GM23338 (cell line): Measurements from ENCODE around the gene FCHSD2. TPM values are rescaled to one million over a fixed set of nuclear protein-coding genes. Genes with fewer than 3 reads are reported as not detected.

Source experiments
- ATAC-seq: fragments of 200-7000 bp; cut with Tn5 transposase; 3 replicates; pipeline ENCODE4 v1.9.1; 2020
- DNase-seq: peaks from one replicate; pipeline ENCODE4 v3.0.0-alpha.2; 2015; ENCODE audit warnings: low spot score
- H2AFZ ChIP-seq: fragments of 200-600 bp; sonication (generic); 2 replicates; pipeline ENCODE4 v1.8.0; 2016; ENCODE audit warnings: antibody characterized with exemption, mild to moderate bottlenecking, moderate library complexity
- H3F3A ChIP-seq: fragments of 200-600 bp; sonication (generic); replicated peaks from 2 replicates; pipeline ENCODE4 v1.8.0; 2017; ENCODE audit warnings: antibody characterized with exemption, mixed run types, low read depth
- H3K27ac ChIP-seq: fragments of 200-600 bp; sonication (generic); 2 replicates; pipeline ENCODE4 v1.6.1; 2016; ENCODE audit warnings: low read depth
- H3K27me3 ChIP-seq: fragments of 200-600 bp; sonication (generic); 2 replicates; pipeline ENCODE4 v1.8.0; 2016; ENCODE audit warnings: mild to moderate bottlenecking, mixed run types, moderate library complexity; ENCODE audit not compliant: insufficient read depth
- H3K36me3 ChIP-seq: fragments of 200-600 bp; sonication (generic); 2 replicates; pipeline ENCODE4 v1.8.0; 2016; ENCODE audit warnings: mild to moderate bottlenecking; ENCODE audit not compliant: insufficient read depth
- H3K4me1 ChIP-seq: fragments of 200-600 bp; sonication (generic); 2 replicates; pipeline ENCODE4 v1.8.0; 2016; ENCODE audit warnings: mild to moderate bottlenecking, moderate library complexity; ENCODE audit not compliant: insufficient read depth
- H3K4me2 ChIP-seq: fragments of 200-600 bp; sonication (generic); 2 replicates; pipeline ENCODE4 v1.7.1; 2017; ENCODE audit warnings: mixed run types
- H3K4me3 ChIP-seq: fragments of 200-600 bp; sonication (generic); 2 replicates; pipeline ENCODE4 v1.6.1; 2016; ENCODE audit warnings: mixed run types
- H3K79me2 ChIP-seq: fragments of 200-600 bp; sonication (generic); replicated peaks from 2 replicates; pipeline ENCODE4 v1.8.0; 2017; ENCODE audit warnings: mild to moderate bottlenecking; ENCODE audit not compliant: insufficient read depth
- H3K9me2 ChIP-seq: fragments of 200-600 bp; sonication (generic); 2 replicates; pipeline ENCODE4 v1.8.0; 2017; ENCODE audit not compliant: insufficient read depth
- H4K20me1 ChIP-seq: fragments of 200-600 bp; sonication (generic); replicated peaks from 2 replicates; pipeline ENCODE4 v1.8.0; 2017; ENCODE audit warnings: mild to moderate bottlenecking; ENCODE audit not compliant: insufficient read depth
- H3K27ac Mint-ChIP-seq: 2 replicates; pipeline ENCODE4 v1.8.0; 2020; ENCODE audit warnings: inconsistent platforms, mild to moderate bottlenecking, moderate library complexity, mixed read lengths
- H3K27me3 Mint-ChIP-seq: 3 replicates; pipeline ENCODE4 v1.8.0; 2022; ENCODE audit warnings: low read depth, mild to moderate bottlenecking, moderate library complexity, mixed read lengths, inconsistent platforms; ENCODE audit not compliant: insufficient read depth, poor library complexity
- H3K36me3 Mint-ChIP-seq: 3 replicates; pipeline ENCODE4 v1.8.0; 2021; ENCODE audit warnings: low read depth, mild to moderate bottlenecking, inconsistent platforms, moderate library complexity, mixed read lengths
- H3K4me1 Mint-ChIP-seq: 3 replicates; pipeline ENCODE4 v1.8.0; 2020; ENCODE audit warnings: mild to moderate bottlenecking, inconsistent platforms, mixed read lengths
- H3K4me3 Mint-ChIP-seq: 3 replicates; pipeline ENCODE4 v1.8.0; 2021; ENCODE audit warnings: moderate library complexity, mild to moderate bottlenecking, inconsistent platforms, mixed read lengths
- H3K9me3 Mint-ChIP-seq: 3 replicates; pipeline ENCODE4 v1.8.0; 2020; ENCODE audit warnings: moderate library complexity, mild to moderate bottlenecking, inconsistent platforms, mixed read lengths
- ETS1 ChIP-seq: IDR thresholded peaks from 2 replicates; pipeline ENCODE4 v1.6.1; 2016; ENCODE audit warnings: antibody characterized with exemption
- EZH2 ChIP-seq: fragments of 200-600 bp; sonication (generic); IDR thresholded peaks from one replicate; pipeline ENCODE4 v1.8.0; 2017; ENCODE audit warnings: antibody characterized with exemption, mild to moderate bottlenecking, low read depth; ENCODE audit not compliant: unreplicated experiment
- EZH2phosphoT487 ChIP-seq: fragments of 200-600 bp; sonication (generic); IDR thresholded peaks from one replicate; pipeline ENCODE4 v1.8.1; 2018; ENCODE audit warnings: antibody characterized with exemption; ENCODE audit not compliant: unreplicated experiment
- JUNB ChIP-seq: IDR thresholded peaks from one replicate; pipeline ENCODE4 v1.6.1; 2016; ENCODE audit warnings: antibody characterized with exemption; ENCODE audit not compliant: unreplicated experiment
- NANOG ChIP-seq: IDR thresholded peaks from 2 replicates; pipeline ENCODE4 v1.6.1; 2016; ENCODE audit warnings: antibody characterized with exemption, borderline replicate concordance
- REST ChIP-seq: IDR thresholded peaks from one replicate; pipeline ENCODE4 v1.6.1; 2018; ENCODE audit warnings: antibody characterized with exemption; ENCODE audit not compliant: unreplicated experiment
- STAT1 ChIP-seq: IDR thresholded peaks from one replicate; pipeline ENCODE4 v1.6.1; 2016; ENCODE audit warnings: antibody characterized with exemption; ENCODE audit not compliant: unreplicated experiment
- ZNF462 ChIP-seq: fragments of 250-450 bp; sonication (Bioruptor Pico); IDR thresholded peaks from 2 replicates; pipeline ENCODE4 v1.5.0; 2020; ENCODE audit warnings: mild to moderate bottlenecking, moderate library complexity
- polyA plus RNA-seq: library from polyadenylated mRNA; unstranded; fragments of >200 nt; fragmentation: Nextera tagmentation; extraction: Ambion mirVana; gene quantifications from 2 replicates; pipeline ENCODE4 v1.2.1, GENCODE V29; 2016
- total RNA-seq: library from RNA; depleted of rRNA; stranded (reverse); fragments of >200 nt; shearing (Covaris generic); gene quantifications from 2 replicates; pipeline ENCODE4 v1.2.3, GENCODE V29; 2014

Gene FCHSD2
- total and polyA plus RNA-seq, 2 experiments from 2014 or later: 3.6 to 5.2 TPM

GRCh38 chr11:73107597-73107996 lies 34.5 kb downstream of the FCHSD2 start:
- no peak overlapping the region for H2AFZ ChIP-seq
- no peaks in the 10 kb centered on the region for H4K20me1 ChIP-seq
- H3K27ac ChIP-seq: no peak overlapping the region
- H3K27me3 Mint-ChIP-seq: no peaks in the 10 kb centered on the region
- no peaks in the 10 kb centered on the region for H3K27me3 ChIP-seq
- H3K9me2 ChIP-seq: no peaks in the 10 kb centered on the region
- no peaks in the 10 kb centered on the region for H3K9me3 Mint-ChIP-seq
- no peak overlapping the region for H3K27ac Mint-ChIP-seq
- ATAC-seq: no peak
- H3K36me3 ChIP-seq: no peaks in the 10 kb centered on the region
- H3K4me1 ChIP-seq: no peaks in the 10 kb centered on the region
- no peak overlapping the region for H3K4me2 ChIP-seq
- H3K79me2 ChIP-seq: no peaks in the 10 kb centered on the region
- no peaks in the 10 kb centered on the region for H3F3A ChIP-seq
- no peak overlapping the region for H3K4me3 ChIP-seq
- no peak for DNase-seq
- H3K4me1 Mint-ChIP-seq: no peaks in the 10 kb centered on the region
- TF ChIP-seq ZNF462 (CRISPR knock-in tag): no peak
- H3K36me3 Mint-ChIP-seq: no peaks in the 10 kb centered on the region
- H3K4me3 Mint-ChIP-seq: no peak overlapping the region

- no peaks in the 10 kb centered on the region for H3K9me3 Mint-ChIP-seq
- Histone ChIP-seq H2AFZ (no peak overlapping the region), H3K9me2 (no peaks in the 10 kb centered on the region), H3K36me3 (no peaks in the 10 kb centered on the region), H3K27me3 (no peaks in the 10 kb centered on the region), H3K4me1 (no peaks in the 10 kb centered on the region), H3K27ac (no peak overlapping the region), H3K79me2 (no peaks in the 10 kb centered on the region), H3K4me2 (no peak overlapping the region), H3K4me3 (no peak overlapping the region), H3F3A (no peaks in the 10 kb centered on the region), H4K20me1 (no peaks in the 10 kb centered on the region)
- H3K36me3 Mint-ChIP-seq: no peaks in the 10 kb centered on the region
- DNase-seq: no peak
- H3K27ac Mint-ChIP-seq: no peak overlapping the region
- no peak for ATAC-seq
- no peaks in the 10 kb centered on the region for H3K4me1 Mint-ChIP-seq
- H3K27me3 Mint-ChIP-seq: no peaks in the 10 kb centered on the region
- no peak overlapping the region for H3K4me3 Mint-ChIP-seq
- no peak for TF ChIP-seq JUNB
- TF ChIP-seq EZH2phosphoT487: no peak
- no peak for TF ChIP-seq EZH2
- no peak for TF ChIP-seq REST
- TF ChIP-seq STAT1: no peak
- TF ChIP-seq ETS1: no peak
- TF ChIP-seq NANOG: no peak
These were observed 35.8 kb downstream of the FCHSD2 start for GRCh38 chr11:73106347-73106746.
